HCT116 (cell line): ENCODE data around the gene GLRB. TPM values are rescaled to one million over a fixed set of nuclear protein-coding genes. Genes with fewer than 3 reads are reported as not detected.

Experiments used
- ATAC-seq: fragments of 200-7000 bp; cut with Tn5 transposase; 2 replicates; pipeline ENCODE4 v1.9.1; 2020; ENCODE audit warnings: mild to moderate bottlenecking, moderate library complexity
- BruUV-seq: library from RNA; stranded (reverse); fragments of 400-500 nt; replicated peaks from 2 replicates; lab custom pipeline; 2021; lab: Mats Ljungman, UMichigan
- CTCF ChIA-PET: fragments of 300-600 bp; sonication (Branson Sonifier 250); formaldehyde crosslinking; loops from one replicate; lab custom pipeline; 2021; ENCODE audit warnings: antibody characterized with exemption; lab: Charles Lee
- POLR2A ChIA-PET: fragments of 300-600, 350-600 bp; sonication (Branson Sonifier 250); formaldehyde crosslinking; loops from one replicate; lab custom pipeline; 2021; ENCODE audit warnings: antibody characterized with exemption; lab: Charles Lee
- RAD21 ChIA-PET, 2 experiments: fragments of 300-600 bp; sonication (Branson Sonifier 250); formaldehyde crosslinking; loops; one replicate each; lab custom pipeline; 2023; ENCODE audit warnings: low total read pairs in 2 of 2; ENCODE audit not compliant: uncharacterized antibody in 2 of 2, unreplicated experiment in 2 of 2, low non-redundant PET in 1 of 2; lab: Charles Lee
- DNase-seq: peaks from one replicate; pipeline ENCODE4 v3.0.0-alpha.2; 2010; ENCODE audit warnings: low read depth, low spot score
- H2AFZ ChIP-seq: fragments of 200-600 bp; shearing (Covaris generic), sonication (generic); 2 replicates; pipeline ENCODE4 v1.6.1; 2017; ENCODE audit warnings: low read depth, mixed run types, mixed read lengths, antibody characterized with exemption, low read length; ENCODE audit not compliant: poor library complexity, severe bottlenecking
- H3K27ac ChIP-seq: 2 replicates; pipeline ENCODE4 v1.5.1; 2012; ENCODE audit warnings: low read depth, low read length
- H3K27me3 ChIP-seq: fragments of 200-600 bp; sonication (generic); 2 replicates; pipeline ENCODE4 v1.6.1; 2016; ENCODE audit warnings: mixed run types, low read length, mixed read lengths; ENCODE audit not compliant: insufficient read depth
- H3K36me3 ChIP-seq, 2 experiments: fragments of 200-500 bp in 1 of 2; fragments of 200-600 bp in 1 of 2; sonication (Bioruptor generic) in 1 of 2; sonication (generic) in 1 of 2; 2 replicates each; pipeline versions ENCODE4 v1.5.1 to v1.6.1; 2014 to 2016; ENCODE audit warnings: low read length in 2 of 2, inconsistent platforms in 1 of 2, mixed read lengths in 1 of 2, mixed run types in 1 of 2; ENCODE audit not compliant: insufficient read depth in 2 of 2, control insufficient read depth in 1 of 2
- H3K4me1 ChIP-seq, 2 experiments: fragments of 200-600 bp in 1 of 2; sonication (generic) in 1 of 2; 2 replicates each; pipeline versions ENCODE4 v1.5.1 to v1.6.1; 2012 to 2017; ENCODE audit warnings: low read length in 2 of 2, inconsistent platforms in 1 of 2, mild to moderate bottlenecking in 1 of 2, mixed read lengths in 1 of 2, mixed run types in 1 of 2, moderate library complexity in 1 of 2; ENCODE audit not compliant: insufficient read depth in 2 of 2, control insufficient read depth in 1 of 2
- H3K4me2 ChIP-seq: fragments of 200-600 bp; sonication (generic); 2 replicates; pipeline ENCODE4 v1.6.1; 2017; ENCODE audit warnings: mixed run types, low read length, mixed read lengths
- H3K4me3 ChIP-seq, 2 experiments: fragments of 200-600 bp in 1 of 2; sonication (generic) in 1 of 2; replicated peaks in 1 of 2; 2 replicates each; pipeline ENCODE4 v1.5.1; 2011 to 2016; ENCODE audit warnings: low read length in 2 of 2, control low read depth in 1 of 2, low read depth in 1 of 2, mild to moderate bottlenecking in 1 of 2, mixed read lengths in 1 of 2, mixed run types in 1 of 2
- H3K79me2 ChIP-seq: fragments of 200-600 bp; sonication (generic); 2 replicates; pipeline ENCODE4 v1.6.1; 2017; ENCODE audit warnings: mild to moderate bottlenecking, mixed run types, low read length, moderate library complexity, mixed read lengths; ENCODE audit not compliant: insufficient read depth
- H3K9ac ChIP-seq: fragments of 200-600 bp; sonication (generic); 2 replicates; pipeline ENCODE4 v1.6.1; 2016; ENCODE audit warnings: low read length, mixed read lengths
- H3K9me2 ChIP-seq: fragments of 200-600 bp; sonication (generic), shearing (Covaris generic); 2 replicates; pipeline ENCODE4 v1.6.1; 2017; ENCODE audit warnings: mixed run types, mild to moderate bottlenecking, moderate library complexity; ENCODE audit not compliant: insufficient read depth
- H3K9me3 ChIP-seq, 2 experiments: fragments of 200-500 bp in 1 of 2; fragments of 200-600 bp in 1 of 2; sonication (Bioruptor generic) in 1 of 2; sonication (generic) in 1 of 2; 2 replicates each; pipeline ENCODE4 v1.6.1; 2014 to 2017; ENCODE audit warnings: low read length in 2 of 2, mixed read lengths in 2 of 2, inconsistent platforms in 1 of 2, low read depth in 1 of 2, mild to moderate bottlenecking in 1 of 2, mixed run types in 1 of 2, moderate library complexity in 1 of 2; ENCODE audit not compliant: control insufficient read depth in 1 of 2, insufficient read depth in 1 of 2
- H4K20me1 ChIP-seq: fragments of 200-600 bp; sonication (generic), shearing (Covaris generic); 2 replicates; pipeline ENCODE4 v1.6.1; 2017; ENCODE audit warnings: mixed run types, mild to moderate bottlenecking, moderate library complexity; ENCODE audit not compliant: insufficient read depth
- CBX3 ChIP-seq: IDR thresholded peaks from 2 replicates; pipeline ENCODE4 v1.6.1; 2012; ENCODE audit warnings: low read depth
- CEBPB ChIP-seq: IDR thresholded peaks from 2 replicates; pipeline ENCODE4 v1.6.1; 2012; ENCODE audit warnings: low read depth
- FOSL1 ChIP-seq: IDR thresholded peaks from 2 replicates; pipeline ENCODE4 v1.6.1; 2012; ENCODE audit warnings: low read depth
- JUND ChIP-seq: IDR thresholded peaks from 2 replicates; pipeline ENCODE4 v1.6.1; 2012
- POLR2AphosphoS5 ChIP-seq: IDR thresholded peaks from 2 replicates; pipeline ENCODE4 v1.6.1; 2011; ENCODE audit warnings: mild to moderate bottlenecking, low read depth, low read length, moderate library complexity
- SIN3A ChIP-seq: IDR thresholded peaks from 2 replicates; pipeline ENCODE4 v1.6.1; 2012; ENCODE audit warnings: low read depth
- SRF ChIP-seq: IDR thresholded peaks from 2 replicates; pipeline ENCODE4 v1.6.1; 2012; ENCODE audit warnings: low read depth
- TCF7L2 ChIP-seq: IDR thresholded peaks from 2 replicates; pipeline ENCODE4 v1.7.0; 2011; ENCODE audit warnings: borderline replicate concordance, inconsistent platforms; ENCODE audit not compliant: insufficient read depth, insufficient read length; ENCODE audit errors: extremely low read depth
- ZBTB33 ChIP-seq: IDR thresholded peaks from 2 replicates; pipeline ENCODE4 v1.6.1; 2011; ENCODE audit warnings: mild to moderate bottlenecking, low read length, moderate library complexity; ENCODE audit not compliant: insufficient replicate concordance; ENCODE audit errors: extremely low read depth
- ZNF274 ChIP-seq: fragments of 200-500 bp; sonication (Bioruptor generic); IDR thresholded peaks from 2 replicates; pipeline ENCODE4 v1.6.1; 2014; ENCODE audit warnings: mild to moderate bottlenecking, low read depth, low read length, inconsistent platforms
- intact Hi-C: fragments of 100-400 bp; cut with micrococcal nuclease; formaldehyde crosslinking; loops from 2 replicates; pipeline ENCODE4 v1.10.0; 2022
- total RNA-seq: library from RNA; stranded (reverse); gene quantifications from one replicate; pipeline ENCODE4 v1.2.1, GENCODE V29; 2021; ENCODE audit not compliant: unreplicated experiment
- TF ChIP-seq, protein P1 (sequence below): IDR thresholded peaks from 2 replicates; pipeline ENCODE4 v1.6.1; 2012

GLRB gene
- total RNA-seq, 1 experiment from 2014 or later = not detected

DNA sequence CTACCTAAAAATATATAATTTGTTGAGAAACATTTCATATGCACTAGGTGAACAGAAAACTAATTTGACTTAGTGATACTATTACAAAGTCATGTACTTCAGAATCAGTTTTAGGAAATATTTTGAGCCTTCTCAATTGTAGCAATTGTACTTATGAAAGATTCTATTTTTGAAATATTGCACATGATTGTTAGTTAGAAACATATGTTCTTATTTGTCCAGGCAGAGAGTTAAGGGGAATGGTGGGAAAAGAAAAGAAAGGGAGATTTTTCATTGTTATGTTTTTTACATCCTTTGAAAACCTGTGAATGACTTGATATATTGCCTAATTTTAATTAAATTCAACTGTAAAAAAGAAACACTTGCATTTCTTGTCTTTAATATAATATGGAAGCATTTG is 66.0 kb downstream of the GLRB start:
- H2AFZ ChIP-seq = no peak overlapping the region
- no peaks in the 10 kb centered on the region for H3K36me3 ChIP-seq
- no peaks in the 10 kb centered on the region for H3K27me3 ChIP-seq
- H3K27ac ChIP-seq = no peak overlapping the region
- RAD21 ChIA-PET = no interaction called here
- no peaks in the 10 kb centered on the region for H4K20me1 ChIP-seq
- H3K4me3 ChIP-seq = no peak overlapping the region
- no peak overlapping the region for H3K4me2 ChIP-seq
- H3K9me3 ChIP-seq = no peaks in the 10 kb centered on the region
- TF ChIP-seq TCF7L2 = no peak
- TF ChIP-seq CBX3 = no peak
- TF ChIP-seq, protein P1, sequence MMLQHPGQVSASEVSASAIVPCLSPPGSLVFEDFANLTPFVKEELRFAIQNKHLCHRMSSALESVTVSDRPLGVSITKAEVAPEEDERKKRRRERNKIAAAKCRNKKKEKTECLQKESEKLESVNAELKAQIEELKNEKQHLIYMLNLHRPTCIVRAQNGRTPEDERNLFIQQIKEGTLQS = no peak
- no peak for TF ChIP-seq SIN3A
- TF ChIP-seq JUND = no peak
- no peak for TF ChIP-seq ZNF274
- TF ChIP-seq CEBPB = no peak
- no peak for TF ChIP-seq ZBTB33
- no peak for TF ChIP-seq FOSL1
- TF ChIP-seq POLR2AphosphoS5 = no peak
- TF ChIP-seq SRF = no peak
- no TSS peak for BruUV-seq
- CTCF ChIA-PET = interaction anchor here (1.6 kb wide), 1 partner anchor 667 kb away, joined by 3 read pairs; no protein-coding TSS in a partner anchor
- no peaks in the 10 kb centered on the region for H3K9me2 ChIP-seq
- intact Hi-C loops = no loop called here
- H3K4me1 ChIP-seq = no peaks in the 10 kb centered on the region
- DNase-seq (no peak), ATAC-seq (no peak)
- H3K9ac ChIP-seq = no peak overlapping the region
- H3K79me2 ChIP-seq = no peaks in the 10 kb centered on the region
- POLR2A ChIA-PET = no interaction called here
